Mesothelial cell of epicardium (in vitro differentiated cells): ENCODE data around the gene CRB2. TPM values are rescaled to one million over a fixed set of nuclear protein-coding genes. Genes with fewer than 3 reads are reported as not detected.

ENCODE experiments used
- DNase-seq, 2 experiments: peaks; one replicate each; pipeline ENCODE4 v3.0.0; 2021; ENCODE audit warnings: low spot score in 2 of 2; ENCODE audit not compliant: unreplicated experiment in 2 of 2
- H3K27ac Mint-ChIP-seq: 2 replicates; pipeline ENCODE4 v1.8.0; 2021; ENCODE audit warnings: mixed read lengths
- H3K27me3 Mint-ChIP-seq: 2 replicates; pipeline ENCODE4 v1.8.0; 2021; ENCODE audit warnings: low read depth, mixed read lengths
- H3K36me3 Mint-ChIP-seq: 2 replicates; pipeline ENCODE4 v1.8.0; 2021; ENCODE audit warnings: mixed read lengths
- H3K4me1 Mint-ChIP-seq: 2 replicates; pipeline ENCODE4 v1.8.0; 2021; ENCODE audit warnings: mixed read lengths
- H3K4me3 Mint-ChIP-seq: 2 replicates; pipeline ENCODE4 v1.8.0; 2021; ENCODE audit warnings: mild to moderate bottlenecking, moderate library complexity, mixed read lengths
- H3K9me3 Mint-ChIP-seq: 2 replicates; pipeline ENCODE4 v1.8.0; 2021; ENCODE audit warnings: mixed read lengths
- microRNA-seq: library from miRNA; unstranded; fragments of <30 nt; microRNA quantifications from one replicate; pipeline ENCODE4 v1.2.0, GENCODE V29; 2021; ENCODE audit warnings: inconsistent platforms, mixed read lengths
- total RNA-seq: library from RNA; stranded (reverse); gene quantifications from 3 replicates; pipeline ENCODE4 v1.2.1, GENCODE V29; 2021
- TF ChIP-seq, protein P1 (sequence below): fragments of 200-600 bp; sonication (generic); IDR thresholded peaks from one replicate; pipeline ENCODE4 v1.5.0; 2021; ENCODE audit warnings: antibody characterized with exemption; ENCODE audit not compliant: unreplicated experiment

CRB2 gene
- total RNA-seq, 1 donor from 2014 or later: 41.0 TPM

DNA sequence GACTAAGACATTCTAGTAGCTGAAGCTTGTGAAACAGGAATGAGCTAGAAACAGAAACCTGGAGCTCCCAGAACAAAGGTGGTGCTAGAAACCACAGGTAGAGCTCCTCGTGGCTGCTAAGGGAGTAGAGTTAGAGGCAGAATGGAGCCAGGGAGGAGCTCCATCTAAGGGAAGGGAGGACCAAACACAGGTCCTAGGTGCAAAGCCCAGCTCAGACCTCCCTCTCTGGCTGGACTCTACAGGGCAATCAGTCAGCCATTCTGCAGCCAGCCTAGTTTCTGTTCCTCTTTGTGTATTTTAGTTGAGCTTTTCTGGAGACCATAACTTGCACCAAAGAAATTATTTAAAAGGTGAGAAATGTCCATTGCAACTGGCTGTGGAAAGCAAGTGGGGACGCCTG is 70.4 kb downstream of the CRB2 start:
- Mint-ChIP-seq H3K27ac (no peak overlapping the region), H3K27me3 (no peaks in the 10 kb centered on the region), H3K4me3 (no peak overlapping the region), H3K9me3 (peaks cover 18% of the 10 kb centered on the region), H3K4me1 (peaks cover 6% of the 10 kb centered on the region), H3K36me3 (peaks cover 20% of the 10 kb centered on the region)
- no peak for DNase-seq
- TF ChIP-seq, protein P1, sequence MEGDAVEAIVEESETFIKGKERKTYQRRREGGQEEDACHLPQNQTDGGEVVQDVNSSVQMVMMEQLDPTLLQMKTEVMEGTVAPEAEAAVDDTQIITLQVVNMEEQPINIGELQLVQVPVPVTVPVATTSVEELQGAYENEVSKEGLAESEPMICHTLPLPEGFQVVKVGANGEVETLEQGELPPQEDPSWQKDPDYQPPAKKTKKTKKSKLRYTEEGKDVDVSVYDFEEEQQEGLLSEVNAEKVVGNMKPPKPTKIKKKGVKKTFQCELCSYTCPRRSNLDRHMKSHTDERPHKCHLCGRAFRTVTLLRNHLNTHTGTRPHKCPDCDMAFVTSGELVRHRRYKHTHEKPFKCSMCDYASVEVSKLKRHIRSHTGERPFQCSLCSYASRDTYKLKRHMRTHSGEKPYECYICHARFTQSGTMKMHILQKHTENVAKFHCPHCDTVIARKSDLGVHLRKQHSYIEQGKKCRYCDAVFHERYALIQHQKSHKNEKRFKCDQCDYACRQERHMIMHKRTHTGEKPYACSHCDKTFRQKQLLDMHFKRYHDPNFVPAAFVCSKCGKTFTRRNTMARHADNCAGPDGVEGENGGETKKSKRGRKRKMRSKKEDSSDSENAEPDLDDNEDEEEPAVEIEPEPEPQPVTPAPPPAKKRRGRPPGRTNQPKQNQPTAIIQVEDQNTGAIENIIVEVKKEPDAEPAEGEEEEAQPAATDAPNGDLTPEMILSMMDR: no peak

Small RNA genes within 50 kb of the gene (microRNA-seq; reads per million reads assigned to microRNA genes)
- not detected for gene MIR601

Other genes with a start within 250 kb of the CRB2 start
- gene STRBP, start 87.6 kb upstream of the CRB2 start, total RNA-seq: 65.9 to 67.1 TPM (median 66.9 TPM) in 3 replicates